Measurements from ENCODE around the gene PVRIG.
"Not testable (repeated sequence)": the region's sequence is repeated elsewhere in the genome, so short reads cannot be mapped to it uniquely, and the experiment has no call there.

The PVRIG gene

GRCh38 chr7:100219801-100220585 is at the start of gene PVRIG:
TSS of gene PVRIG (plus strand) at chr7:100219949. CDS start at chr7:100219971, 22 bp downstream.
- DNase-seq (ENCODE audit: low read depth in 3 of 3) = peak in 2 of 3 experiments; percentile 12 to 36

- DNase-seq (ENCODE audit: low read depth in 3 of 3) = no peak
Observed at GRCh38 chr7:100170101-100170897, 49.5 kb upstream of the PVRIG start.

- DNase-seq (ENCODE audit: low read depth in 3 of 3) = no peak
Observed at GRCh38 chr7:100171087-100171681, 48.6 kb upstream of the PVRIG start.

- DNase-seq (ENCODE audit: low read depth in 3 of 3) = no peak
Observed at GRCh38 chr7:100171840-100172239, 47.9 kb upstream of the PVRIG start.

GRCh38 chr7:100173806-100174495 is 45.8 kb upstream of the PVRIG start:
- DNase-seq (ENCODE audit: low read depth in 3 of 3) = no peak

GRCh38 chr7:100174582-100174981 is 45.2 kb upstream of the PVRIG start:
- DNase-seq (ENCODE audit: low read depth in 3 of 3) = no peak

GRCh38 chr7:100175296-100175935 is 44.3 kb upstream of the PVRIG start:
- DNase-seq (ENCODE audit: low read depth in 3 of 3) = no peak

- no peak for DNase-seq (ENCODE audit: low read depth in 3 of 3)
Observed at GRCh38 chr7:100176096-100177044, 43.4 kb upstream of the PVRIG start.

GRCh38 chr7:100177045-100178001 is 42.4 kb upstream of the PVRIG start, which contains the start of the genes GPC2 and STAG3:
TSS of gene GPC2 (minus strand) at chr7:100177381. CDS start at chr7:100177199, 182 bp downstream.
TSS of gene STAG3 (plus strand) at chr7:100177918. CDS start at chr7:100180557, 2,639 bp downstream.
- peak; percentile 96 to 98 (median 97) for DNase-seq (ENCODE audit: low read depth in 3 of 3)

GRCh38 chr7:100180084-100180483 is 39.7 kb upstream of the PVRIG start:
- DNase-seq (ENCODE audit: low read depth in 3 of 3) = not testable (repeated sequence)

GRCh38 chr7:100182616-100183015 is 37.1 kb upstream of the PVRIG start:
- not testable (repeated sequence) for DNase-seq (ENCODE audit: low read depth in 3 of 3)

- not testable (repeated sequence) for DNase-seq (ENCODE audit: low read depth in 3 of 3)
Observed at GRCh38 chr7:100183090-100183489, 36.7 kb upstream of the PVRIG start.

- no peak for DNase-seq (ENCODE audit: low read depth in 3 of 3)
Observed at GRCh38 chr7:100185726-100186125, 34.0 kb upstream of the PVRIG start.

GRCh38 chr7:100189061-100189460 is 30.7 kb upstream of the PVRIG start:
- DNase-seq (ENCODE audit: low read depth in 3 of 3) = no peak

- DNase-seq (ENCODE audit: low read depth in 3 of 3) = no peak
Observed at GRCh38 chr7:100190048-100190711, 29.6 kb upstream of the PVRIG start.

- no peak for DNase-seq (ENCODE audit: low read depth in 3 of 3)
Observed at GRCh38 chr7:100191775-100192174, 28.0 kb upstream of the PVRIG start.

- DNase-seq (ENCODE audit: low read depth in 3 of 3) = not testable (repeated sequence)
Observed at GRCh38 chr7:100192281-100192862, 27.4 kb upstream of the PVRIG start.

GRCh38 chr7:100192969-100193368 is 26.8 kb upstream of the PVRIG start:
- DNase-seq (ENCODE audit: low read depth in 3 of 3) = no peak

Data from stimulated activated CD4-positive, alpha-beta T cell treated with anti-CD3 and anti-CD28 coated beads, TNF-alpha, amount 100 ng/mL, for 4 hours (primary cell).